Hippocampal formation (tissue), 2 donors: Measurements from ENCODE around the gene CAPN14.

ENCODE experiments used
- DNase-seq, 2 donors: peaks; one replicate each; lab custom pipeline; 2025; lab: John Stamatoyannopoulos, UW

Gene CAPN14

DNA sequence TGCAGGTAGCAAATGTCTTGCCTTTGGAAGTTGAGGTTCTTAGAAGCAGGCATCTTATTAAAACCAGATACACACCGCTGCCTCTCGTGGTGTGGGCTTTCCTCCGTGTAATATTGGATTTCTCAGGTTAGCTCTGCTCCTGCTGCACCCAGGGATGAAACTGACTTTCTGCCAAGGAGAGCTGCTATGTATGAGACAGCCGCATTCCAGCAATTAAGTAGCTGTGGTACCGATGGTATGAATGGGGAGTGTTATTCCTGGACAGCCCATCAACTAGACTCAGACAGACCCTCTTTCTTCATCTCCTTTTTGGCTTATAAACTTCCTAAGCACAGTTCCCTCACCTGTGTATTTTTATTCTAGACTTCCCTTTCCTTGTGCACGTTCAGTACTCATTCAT lies 9.8 kb upstream of the CAPN14 start:
- DNase-seq = no peak

DNA sequence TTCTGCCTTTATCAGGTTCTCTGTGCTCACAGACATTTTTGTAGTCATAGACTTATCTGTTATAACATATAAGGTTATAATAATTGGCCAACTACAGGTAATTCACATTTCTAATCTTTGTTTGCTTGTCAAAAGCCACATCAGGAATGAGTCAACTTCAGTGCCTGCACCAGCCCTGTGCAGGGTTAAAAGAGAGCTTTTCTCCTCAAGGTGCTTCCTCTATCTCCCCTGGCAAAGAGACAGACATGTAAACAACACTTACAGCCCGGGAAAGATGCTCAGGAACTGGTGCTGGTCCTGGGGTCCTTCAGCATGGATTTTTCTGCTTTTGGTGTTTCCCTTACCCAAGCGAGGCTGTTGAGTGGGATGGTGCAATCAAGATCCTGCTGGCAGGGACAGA lies 9.0 kb upstream of the CAPN14 start:
- DNase-seq = no peak

DNA sequence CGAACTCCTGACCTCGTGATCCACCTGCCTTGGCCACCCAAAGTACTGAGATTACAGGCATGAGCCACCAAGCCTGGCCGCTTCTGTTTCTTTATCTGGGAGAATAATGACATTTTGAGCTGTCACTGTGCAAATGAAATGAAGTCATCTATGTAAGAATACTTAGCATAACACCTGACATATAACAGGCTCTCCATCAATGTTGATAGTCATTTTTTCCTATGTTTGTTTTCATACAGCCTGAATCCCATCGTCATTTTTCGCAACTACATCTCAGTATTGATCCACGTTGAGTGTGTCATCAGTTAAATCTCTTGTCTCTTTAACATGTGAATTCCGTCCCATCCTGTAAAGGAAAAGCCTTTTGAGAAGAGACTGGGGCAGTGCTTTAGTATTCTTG lies 6.4 kb upstream of the CAPN14 start:
- no peak for DNase-seq

DNA sequence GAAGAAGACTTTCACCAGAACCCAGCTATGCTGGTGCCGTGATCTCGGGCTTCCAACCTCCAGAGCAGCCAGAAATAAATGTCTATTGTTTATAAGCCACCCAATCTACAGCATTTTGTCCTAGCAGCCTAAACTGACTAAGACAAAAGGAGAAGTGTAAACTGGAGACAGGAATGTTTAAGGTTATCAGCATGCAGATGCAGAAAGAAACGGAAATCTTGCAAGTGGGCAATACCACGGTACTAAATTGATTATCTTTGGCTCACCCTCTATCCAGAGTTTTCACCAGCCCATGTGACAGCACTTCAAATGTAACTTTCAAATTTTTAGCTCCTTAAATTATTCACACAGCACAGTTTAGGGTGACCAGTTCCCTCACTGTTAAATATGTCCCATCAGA lies 5.7 kb upstream of the CAPN14 start:
- DNase-seq = no peak

DNA sequence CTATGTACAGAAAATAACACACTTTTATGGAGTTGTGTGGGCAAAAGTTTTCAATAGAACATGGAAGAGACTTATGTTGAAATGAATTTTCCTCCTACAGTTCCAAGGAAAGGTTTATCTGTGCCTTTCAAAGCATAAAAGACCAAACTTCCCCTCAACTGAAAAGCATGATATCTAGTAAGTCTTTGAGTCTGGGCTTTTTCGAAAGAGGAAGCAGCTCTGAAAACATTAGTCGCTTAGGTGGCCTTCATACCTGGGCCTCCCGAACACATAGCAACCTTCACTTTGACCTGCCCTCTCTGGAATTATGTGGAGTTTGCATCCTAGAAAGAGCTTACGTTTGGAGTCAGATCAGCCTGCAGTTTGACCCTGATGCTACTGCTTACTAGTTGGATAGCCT lies 4.8 kb upstream of the CAPN14 start:
- no peak for DNase-seq

DNA sequence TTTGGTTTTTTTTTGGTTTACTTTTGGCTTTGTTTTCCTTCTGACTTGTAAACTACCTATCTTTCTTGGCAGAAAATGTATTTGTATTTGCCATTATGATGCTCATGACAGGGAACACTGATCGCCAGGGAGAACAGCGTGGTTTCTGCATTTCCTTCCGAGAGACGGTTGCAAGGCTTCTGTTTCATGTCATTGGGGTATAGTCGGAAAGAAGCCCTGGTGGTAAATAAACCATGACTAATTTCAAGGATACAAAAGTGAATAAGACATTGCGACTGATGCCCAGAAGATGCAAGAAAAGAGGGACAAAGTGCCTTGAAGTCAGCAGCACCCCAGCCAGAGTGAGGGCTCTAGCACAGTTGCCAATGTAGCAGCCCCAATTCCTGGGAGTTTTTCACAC lies 4.2 kb upstream of the CAPN14 start:
- no peak for DNase-seq

DNA sequence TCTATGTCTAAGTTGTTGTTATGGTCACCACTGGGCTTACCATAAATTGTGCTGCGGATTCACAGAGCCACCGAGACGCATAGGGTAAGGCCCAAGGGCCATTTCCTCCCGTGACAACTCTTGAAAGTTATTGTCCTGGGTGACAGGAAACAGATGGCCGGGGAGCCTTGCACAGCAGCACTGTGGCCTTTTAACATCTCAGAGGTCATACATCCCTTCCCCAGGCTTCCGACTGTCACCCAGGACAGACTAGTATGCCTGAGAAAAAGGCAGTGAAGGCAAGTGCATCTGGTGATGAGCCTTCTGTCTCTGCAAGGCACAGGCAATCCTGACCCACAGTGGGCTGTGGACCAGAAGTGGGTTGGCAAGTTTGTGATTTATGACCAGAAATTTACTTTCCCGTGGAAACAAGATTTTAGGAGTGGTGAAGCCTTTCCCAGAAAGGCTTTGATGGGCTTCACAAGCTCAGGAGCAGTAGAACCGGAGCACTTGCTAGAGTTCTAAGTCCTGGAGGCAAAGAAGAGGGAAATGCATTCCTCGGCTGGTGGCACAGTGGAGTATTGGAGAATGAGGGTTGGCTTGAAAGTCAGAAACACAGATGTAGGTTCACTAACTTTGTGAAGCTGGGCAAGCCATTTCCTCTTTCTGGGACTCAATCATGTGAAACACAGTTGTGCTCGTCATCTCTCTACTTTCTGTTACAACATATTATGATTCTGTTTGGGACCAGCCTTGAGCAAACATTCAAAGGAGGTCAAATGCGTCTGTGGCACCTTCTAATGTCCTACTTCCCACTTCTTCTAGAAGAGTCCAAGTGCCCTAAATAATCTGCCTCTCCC lies 2.0 kb upstream of the CAPN14 start:
- no peak for DNase-seq

DNA sequence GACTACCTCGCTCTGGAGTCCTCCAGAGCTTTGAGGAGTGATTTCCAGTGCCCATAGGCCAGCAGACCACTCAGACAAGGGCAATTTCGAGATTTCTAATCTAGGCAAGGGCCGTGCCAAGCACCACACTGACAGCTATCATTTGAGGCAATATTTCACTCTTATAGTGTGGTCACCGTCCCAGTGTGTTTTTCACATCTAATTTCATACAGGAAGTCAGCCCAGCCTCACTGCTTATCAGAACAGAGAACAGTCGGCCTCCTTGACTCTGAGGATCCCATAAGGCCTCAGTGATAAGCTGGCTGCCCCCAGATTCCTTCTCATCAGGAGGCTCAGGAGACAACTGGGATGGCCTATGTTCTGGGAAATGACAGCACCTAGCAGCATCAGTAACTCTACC lies 581 bp downstream of the CAPN14 start:
- no peak for DNase-seq

DNA sequence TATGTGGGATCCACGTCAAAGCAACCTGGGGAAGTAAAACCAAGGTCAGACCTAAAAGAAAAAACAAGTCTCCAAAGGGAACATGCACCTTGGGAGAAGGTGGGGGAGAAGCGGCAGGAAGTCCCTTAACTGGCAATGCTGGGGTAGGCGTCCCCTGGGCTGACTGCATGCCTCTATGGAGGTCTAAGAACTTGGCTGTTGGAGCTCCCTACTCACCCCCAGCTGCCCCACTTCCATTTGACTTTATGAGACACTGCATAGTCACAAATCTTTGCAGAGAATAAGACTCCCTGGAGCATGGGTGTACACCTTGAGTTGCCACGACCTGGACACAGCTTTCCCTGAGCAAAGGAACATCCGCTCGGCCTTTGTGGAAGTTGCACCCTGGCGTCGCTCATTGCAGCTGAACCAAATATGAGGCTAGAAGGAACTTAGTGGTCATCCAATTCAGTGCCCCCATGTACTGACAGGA lies 2.8 kb downstream of the CAPN14 start:
- DNase-seq = no peak

DNA sequence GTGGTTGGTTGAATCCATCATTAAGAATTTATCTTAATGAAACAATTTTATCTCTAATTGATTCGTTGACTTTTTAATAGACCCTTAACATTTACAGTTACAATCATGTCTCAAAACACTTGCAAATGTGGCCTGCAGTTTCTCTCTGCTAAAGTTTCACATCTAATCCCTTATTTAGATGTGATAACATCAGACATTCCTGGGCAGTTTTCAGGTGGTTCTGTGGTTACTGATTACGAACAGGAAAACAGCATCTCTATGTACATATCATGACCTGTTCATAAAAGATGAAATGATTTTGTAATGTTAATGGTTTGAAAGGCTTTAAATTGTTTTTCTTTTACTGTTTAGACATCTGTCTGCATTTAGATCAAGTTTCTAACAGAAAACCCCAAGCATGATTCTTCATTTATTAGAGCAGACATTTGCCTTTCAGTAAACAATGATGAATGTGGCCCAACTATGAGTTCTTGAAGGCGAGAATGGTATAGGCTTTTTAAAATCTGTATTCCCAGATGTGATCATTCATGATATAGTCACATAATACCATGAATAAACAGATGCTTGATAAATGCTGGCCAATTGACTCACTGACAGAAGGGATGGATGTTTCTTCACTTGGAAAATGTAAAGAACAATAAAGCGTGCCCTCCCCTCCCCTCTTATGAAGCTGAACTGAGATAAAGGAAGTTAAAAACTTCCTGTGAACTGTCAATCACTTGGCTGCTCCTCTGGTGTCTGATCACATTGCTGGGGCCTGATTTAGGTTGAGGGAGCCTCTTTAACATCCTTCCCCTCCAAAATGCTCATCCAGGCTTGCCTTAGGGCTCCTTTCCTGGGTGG lies 3.5 kb downstream of the CAPN14 start:
- no peak for DNase-seq

DNA sequence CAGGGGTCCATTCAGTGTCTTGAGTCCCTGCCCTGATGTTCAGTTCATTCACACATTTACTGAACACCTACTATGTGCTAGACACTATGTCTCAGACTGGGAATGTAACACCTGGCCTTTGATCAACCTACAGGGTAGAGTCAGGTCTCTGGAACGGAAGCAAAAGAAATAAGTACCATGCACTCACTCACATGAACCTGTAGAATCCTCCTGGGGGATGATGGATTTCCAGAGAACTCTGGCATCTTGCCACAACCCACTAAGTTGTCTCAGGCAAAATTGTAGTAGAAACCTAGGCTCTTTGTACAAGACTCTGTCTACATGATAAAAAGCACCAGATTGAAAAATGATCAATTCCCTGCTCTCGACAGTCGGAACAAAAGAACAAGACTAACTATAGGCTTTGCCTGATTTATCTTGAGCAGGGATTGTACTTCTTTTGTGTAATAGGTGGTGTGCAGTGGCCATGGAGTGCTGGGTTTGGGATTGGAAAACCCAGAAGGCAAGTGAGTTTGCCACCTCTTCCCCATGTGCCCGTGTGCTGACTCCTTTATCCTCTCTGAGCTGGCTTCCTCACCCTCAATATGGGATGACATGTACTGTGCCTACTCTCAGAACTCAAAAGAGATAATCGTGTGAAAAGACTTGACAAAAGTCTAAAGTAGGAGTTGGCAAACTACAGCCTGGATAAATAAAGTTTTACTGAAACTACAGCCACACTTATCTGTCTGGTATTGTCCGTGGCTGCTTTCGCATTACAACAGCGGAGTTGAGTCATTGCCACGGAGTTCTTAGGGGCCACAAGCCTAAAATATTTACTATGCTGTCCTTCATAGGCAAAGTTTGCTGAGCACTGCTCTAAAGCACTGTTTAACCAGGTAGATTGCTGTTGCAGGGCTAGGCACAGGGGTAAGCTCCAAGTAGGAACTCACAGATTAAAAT lies 4.4 kb downstream of the CAPN14 start:
- DNase-seq = no peak

DNA sequence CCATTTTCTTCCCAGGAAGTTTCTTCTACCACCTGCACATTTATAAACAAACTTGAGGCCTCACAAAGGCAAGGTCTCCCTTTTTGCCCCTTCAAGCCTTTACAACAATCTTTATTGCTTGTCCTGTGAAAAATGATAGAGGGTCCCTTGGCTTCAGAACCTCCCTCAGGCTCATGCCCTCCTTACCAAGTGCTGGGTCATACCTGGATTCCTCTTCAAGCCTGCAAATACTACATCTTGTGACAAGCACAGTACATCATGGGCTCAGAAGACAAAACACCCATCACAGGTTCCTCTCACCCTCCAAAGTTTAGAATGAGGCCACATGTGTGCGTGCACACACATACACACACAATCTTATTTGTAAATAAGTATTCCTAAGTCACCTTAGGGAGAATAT lies 9.1 kb downstream of the CAPN14 start:
- DNase-seq = no peak

DNA sequence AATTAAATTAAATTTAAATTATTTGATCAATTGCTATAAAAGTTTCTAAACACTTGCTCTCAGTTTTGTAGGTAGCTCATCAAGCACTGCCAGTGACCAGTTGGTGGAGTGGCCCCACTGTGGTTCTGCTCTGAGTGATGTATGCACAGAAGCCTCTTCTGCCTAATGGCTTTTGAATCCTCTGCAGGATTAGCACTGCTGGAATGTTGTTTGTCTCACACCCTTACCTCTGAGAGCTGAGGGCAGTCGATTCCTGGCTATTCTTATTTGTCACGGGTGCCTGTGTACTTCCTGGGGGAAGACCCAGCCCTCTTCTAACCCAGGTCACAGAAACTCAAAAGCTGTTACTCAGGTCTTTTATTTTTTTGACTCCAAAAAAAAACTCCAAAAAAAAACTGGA lies 9.5 kb downstream of the CAPN14 start:
- no peak for DNase-seq

DNA sequence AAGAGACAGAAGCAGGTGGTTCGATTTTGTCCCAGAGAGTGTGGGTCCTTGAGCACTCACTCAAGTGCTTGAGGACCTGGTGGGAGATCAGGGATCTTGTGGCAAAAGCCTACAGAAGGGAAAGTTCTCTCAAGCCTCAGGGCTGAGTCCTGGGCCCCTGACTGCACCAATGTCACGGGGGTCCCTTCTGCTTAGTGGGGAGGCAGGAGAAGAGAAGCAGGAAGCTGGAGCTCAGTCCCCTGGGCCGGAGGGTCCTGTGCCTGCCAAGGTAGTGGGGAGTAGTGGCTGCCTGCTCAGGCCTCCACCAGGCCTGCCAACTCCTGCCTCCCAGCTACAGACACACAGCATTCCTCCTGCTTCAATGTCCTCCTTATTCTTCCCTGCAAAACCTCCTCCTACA lies 11.7 kb downstream of the CAPN14 start:
- DNase-seq = no peak

DNA sequence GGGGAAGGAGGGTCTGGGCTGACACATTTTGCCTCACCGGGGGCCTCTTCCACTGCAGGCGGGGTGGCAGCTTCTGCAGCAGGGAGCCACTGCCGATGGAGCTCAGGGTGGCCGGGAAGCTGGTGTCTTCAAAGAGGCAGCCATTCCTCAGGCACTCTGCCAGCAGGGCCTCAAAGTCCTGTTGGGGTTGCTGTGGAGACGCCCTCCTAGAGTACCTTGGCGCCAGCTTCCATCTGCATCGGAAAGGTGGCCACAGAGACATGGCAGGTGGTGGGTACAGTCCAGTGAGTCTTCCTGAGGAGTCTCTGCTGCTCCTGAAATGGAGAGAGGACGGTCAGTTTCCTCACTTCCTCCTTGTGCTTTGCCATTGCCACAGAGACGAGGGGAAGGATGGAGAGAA lies 12.1 kb downstream of the CAPN14 start:
- DNase-seq = no peak

DNA sequence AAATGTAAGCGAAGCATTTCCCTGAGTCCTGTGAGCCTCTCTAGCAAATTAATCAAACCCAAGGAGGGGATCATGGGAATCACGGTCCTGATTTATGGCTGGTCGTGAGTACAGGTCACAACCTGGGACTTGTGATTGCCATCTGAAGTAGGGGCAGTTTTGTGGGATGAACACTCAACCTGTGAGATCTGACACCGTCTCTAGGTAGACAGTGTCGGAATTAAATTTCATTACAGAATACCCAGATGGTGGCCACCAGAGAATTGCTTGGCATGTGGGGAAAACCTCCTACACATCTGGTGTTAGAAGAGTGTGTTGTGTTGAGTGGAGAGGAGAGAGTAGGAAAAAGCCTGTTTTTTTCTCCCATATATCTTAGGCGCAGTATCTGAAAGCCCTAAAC lies 12.5 kb downstream of the CAPN14 start:
- DNase-seq = no peak

DNA sequence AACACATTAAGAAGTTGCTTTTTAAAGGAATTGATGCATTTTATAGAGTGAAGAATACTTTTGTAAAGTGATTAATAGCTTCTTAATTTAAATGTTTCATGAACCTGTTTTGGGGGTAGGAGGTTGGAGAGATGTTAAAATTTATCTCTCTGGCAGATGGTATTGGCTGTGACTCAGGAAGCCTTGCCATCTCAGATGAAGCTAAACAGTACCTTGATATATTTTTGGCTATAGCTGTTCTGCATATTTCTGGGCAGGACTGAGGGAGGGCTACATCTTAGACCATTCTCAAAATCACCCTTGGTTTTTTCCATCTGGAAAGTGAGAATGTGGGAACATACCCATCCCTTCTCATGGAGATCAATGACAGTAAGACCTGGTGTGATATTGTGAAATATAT lies 13.4 kb downstream of the CAPN14 start:
- peak in 1 of 2 donors; percentile 13 for DNase-seq

DNA sequence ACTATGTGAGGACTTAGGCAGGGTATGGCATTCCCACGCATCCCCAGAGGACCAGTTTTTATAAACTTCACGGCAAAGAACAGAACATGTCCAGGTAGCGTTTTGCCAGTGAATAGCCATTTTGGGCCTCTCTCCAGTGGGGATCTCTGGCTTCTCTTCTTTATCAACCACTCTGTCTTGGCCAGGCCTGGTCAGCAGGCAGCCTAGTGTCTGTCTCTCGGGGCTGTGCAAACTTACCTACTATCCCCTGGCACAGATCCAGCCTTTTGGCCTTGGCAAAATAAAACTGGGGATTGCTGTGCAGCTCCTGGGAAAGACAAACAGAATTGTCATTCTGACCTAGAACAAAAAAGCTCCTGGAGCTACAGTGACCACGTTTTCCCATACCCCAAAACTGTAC lies 14.5 kb downstream of the CAPN14 start:
- DNase-seq = no peak

DNA sequence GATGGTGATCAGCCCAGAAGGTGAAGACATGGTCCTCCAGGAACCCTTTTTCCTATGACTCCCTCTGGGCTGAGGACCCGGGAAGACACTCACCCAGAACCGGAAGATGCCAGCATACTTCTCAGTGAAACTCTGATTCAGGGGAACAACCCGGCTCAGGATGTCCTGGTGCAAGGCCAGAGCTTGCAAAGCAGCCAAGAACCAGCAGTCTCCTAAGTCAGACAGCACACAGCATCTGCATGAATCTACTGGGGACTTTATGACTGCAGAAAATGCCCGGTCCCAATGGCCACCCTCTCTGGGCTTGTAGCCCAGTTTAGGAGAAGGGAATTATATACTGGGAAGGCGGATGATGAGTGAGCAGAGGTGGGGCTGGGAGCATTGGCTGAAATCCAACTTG lies 15.3 kb downstream of the CAPN14 start:
- no peak for DNase-seq

DNA sequence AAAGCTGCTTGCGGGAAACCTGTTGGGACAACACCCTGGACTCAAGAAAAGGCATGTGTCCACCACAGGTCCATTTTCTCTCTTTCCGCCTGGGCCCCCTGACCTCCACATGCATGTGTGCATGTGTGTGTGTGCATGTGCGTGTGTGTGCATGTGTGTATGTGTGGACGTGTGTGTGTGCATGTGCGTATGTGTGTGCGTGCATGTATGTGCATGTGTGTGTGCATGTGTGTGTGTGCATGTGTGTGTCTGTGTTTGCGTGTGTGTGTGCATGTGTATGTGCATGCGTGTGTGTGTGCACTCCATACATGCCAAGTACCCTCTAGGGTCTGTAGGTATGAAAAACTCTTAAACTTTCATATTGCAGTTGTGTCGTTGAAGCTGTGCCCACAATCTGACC lies 16.3 kb downstream of the CAPN14 start:
- DNase-seq = no peak

DNA sequence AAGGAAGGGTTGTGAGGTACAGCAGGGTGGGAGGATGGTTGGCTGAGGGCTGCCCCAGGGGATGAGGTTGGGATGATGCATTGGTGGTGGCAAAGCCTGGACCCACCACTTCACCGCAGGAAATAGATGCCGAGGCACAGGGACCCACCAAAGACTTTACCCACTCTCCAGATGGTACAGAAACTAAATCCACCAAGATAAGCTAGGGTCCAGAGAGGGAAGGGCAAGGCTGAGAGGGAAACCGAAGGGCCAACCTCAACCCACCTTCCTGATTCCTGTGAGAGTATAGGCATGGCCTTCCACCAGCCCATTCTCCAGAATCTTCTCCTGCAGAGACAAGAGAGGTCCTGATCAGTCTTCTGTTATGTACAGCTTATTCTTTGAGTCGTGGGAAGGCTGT lies 18.1 kb downstream of the CAPN14 start:
- DNase-seq = no peak

DNA sequence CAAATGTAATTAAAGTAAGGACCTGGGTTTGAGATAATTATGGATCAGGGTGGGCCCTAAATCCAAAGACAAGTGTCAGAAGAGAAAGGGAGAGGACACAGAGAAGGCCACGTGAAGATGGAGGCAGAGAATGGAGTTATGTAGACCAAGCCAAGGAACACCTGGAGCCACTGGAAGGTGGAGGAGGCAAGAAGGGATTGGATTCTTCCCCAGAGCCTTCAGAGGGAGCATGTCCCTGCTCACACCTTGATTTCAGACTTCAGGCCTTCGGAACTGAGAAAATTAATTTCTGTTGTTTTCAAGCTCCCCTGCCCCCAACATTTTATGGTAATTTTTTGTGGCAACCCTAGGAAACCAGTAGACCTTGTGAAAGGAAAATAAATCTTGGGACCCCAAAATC lies 19.6 kb downstream of the CAPN14 start:
- no peak for DNase-seq
